ENCODE measurements around the gene SYCP3.
"Not testable (repeated sequence)": the region's sequence is repeated elsewhere in the genome, so short reads cannot be mapped to it uniquely, and the experiment has no call there.

SYCP3 gene

DNA sequence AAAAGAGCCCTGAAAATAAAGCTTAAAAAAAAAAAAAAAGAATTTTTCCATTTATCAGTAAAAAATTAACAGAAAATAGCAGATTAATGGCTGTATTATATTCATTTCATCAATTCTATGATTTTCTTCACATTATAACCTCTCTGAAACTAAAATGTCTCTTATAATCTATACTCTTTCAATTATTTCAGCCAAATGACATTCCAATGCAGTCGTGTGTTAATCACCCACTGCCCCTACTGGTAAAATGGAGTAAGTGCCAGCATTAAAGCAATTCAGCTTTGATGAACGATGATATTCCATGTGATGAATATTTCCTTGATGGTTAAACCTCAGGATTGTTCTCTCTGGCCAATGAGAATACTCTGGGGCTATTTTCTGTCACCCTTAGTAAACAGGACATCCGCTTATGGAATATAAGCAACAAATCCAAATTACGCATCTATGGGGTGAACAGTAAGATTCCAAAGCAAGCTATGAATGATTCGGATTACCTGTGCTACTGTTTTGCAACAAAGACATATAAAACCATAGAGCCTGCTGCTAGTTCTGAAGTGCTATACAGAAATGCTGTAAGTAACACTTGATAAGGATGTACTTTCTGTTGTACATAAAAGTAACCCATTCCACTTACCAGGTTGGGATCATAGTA is 20.3 kb upstream of the SYCP3 start:
- no peak for DNase-seq

DNA sequence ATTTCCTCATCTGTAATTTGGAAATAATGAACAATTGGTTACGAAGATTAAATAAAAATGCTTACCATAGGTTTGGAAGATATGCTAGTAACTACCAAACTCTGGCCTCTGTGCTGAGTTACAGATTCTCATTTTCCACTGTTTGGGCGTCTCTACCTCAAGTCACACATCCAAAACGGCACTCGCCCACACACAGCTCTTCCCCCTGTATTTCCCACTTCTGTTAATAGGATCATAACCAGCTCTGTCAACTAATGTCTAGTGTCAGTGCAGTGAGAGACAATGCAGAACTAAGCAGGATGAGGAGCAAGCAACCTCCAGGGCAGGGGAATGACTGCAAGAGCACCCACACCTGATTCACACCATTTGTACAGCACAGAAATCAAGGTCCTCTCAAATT is 10.9 kb upstream of the SYCP3 start:
- no peak for DNase-seq

DNA sequence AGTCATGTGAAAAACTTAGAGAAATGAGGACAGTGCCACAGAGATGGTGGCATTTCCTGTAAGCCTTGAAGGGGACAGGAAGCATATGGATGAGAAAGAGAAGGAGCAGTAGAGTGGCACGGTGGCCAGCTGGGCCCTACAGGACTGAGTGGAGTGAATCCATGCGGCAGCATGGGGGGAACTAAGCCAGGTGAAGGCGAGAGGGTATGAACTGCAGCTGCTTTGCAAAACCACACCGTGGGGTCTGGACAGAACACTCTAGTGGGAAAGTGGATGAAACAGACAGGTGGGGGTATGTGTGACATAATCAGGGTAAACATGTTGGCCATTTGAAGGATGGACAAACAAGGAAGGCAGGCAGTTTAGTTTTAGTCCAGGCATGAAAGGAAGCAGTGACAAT is 10.4 kb upstream of the SYCP3 start:
- no peak for DNase-seq

DNA sequence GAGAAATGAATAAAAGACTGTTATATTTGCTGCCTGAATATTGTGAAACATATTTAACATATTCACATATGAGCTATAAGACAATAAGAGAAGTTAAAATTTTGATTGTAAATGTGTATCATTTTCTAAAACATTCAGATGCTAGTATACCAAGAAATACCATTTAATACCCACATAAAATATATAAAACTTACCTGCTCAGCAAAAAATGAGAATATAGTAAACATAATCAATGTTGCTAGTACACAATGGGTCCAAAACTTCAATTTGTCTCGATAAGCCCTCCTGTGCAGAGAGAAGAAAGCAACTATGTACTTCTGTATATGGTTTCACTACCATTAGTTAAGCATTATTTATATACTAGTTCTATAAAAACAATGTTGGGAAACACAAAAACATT is 9.6 kb upstream of the SYCP3 start:
- DNase-seq: no peak

DNA sequence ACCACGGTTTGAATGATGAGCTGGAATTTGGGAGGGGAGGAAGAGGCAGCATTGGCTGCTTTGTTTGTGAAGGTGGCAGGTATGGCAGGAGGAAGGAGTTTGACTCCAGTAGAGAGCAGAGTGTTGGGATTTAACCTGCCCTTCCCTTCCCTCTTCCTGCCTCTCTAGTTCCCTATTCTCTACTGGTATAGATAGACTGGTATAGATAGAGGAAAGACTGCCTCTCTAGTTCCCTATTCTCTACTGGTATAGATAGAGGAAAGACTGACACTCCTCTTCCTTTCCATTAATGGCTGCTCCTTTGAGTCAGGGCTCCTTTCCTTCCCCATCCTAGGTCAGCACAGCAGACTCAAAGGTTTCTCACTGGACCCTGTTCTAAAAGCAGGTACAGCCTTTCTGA is 8.4 kb upstream of the SYCP3 start:
- DNase-seq: no peak

DNA sequence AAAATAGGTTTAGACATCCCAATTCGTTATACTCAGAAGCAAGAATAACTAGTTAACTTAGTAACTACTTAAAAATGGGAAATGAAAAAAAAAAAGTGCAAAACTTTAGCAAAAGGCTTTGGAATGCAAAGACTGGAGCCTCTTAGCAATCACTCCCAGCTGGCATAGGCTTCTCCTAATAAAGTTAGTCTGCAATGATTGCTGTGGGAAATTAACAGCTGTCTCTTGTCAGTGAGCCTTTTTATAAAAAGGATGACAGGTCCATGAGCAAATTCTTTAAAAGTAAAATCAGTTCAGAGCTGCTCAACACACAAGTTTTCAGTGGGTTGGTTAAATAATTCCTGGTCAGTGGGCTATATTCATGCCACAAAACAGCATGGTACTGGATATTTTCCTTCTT is 7.4 kb upstream of the SYCP3 start:
- no peak for DNase-seq

DNA sequence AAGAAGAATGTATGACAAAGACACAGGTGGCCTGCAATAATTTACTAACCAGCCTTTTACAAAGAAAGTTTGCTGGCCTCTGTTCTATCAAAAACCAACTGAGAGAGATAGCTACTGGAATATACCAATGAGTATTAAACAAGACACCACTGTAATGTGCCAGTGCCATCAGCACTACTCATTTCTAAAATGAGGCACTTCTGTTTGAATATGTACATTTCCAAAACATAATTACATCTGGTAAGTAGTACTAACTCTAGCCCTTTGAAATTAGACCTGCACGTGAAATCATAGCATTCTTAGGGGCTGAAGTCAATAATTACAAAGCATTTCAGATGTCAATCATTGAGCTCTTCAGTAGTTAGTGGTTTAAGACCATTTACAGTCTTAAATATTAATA is 6.9 kb upstream of the SYCP3 start:
- DNase-seq: no peak

DNA sequence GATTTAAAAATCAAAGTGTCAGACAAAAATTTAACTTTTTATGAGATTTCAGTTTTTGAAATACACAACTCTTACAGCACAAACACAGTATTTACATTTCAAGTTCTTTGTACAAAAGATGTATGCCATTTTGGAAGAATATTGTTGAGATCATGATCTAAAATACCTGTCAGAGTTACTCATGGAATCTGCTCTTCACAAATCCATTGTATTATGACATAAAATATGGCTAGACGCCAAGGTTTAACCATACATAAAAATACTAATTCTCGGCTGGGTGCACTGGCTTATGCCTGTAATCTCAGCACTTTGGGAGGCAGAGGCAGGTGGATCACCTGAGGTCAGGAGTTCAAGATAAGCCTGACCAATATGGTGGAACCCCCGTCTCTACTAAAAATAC is 6.2 kb upstream of the SYCP3 start:
- DNase-seq: no peak

DNA sequence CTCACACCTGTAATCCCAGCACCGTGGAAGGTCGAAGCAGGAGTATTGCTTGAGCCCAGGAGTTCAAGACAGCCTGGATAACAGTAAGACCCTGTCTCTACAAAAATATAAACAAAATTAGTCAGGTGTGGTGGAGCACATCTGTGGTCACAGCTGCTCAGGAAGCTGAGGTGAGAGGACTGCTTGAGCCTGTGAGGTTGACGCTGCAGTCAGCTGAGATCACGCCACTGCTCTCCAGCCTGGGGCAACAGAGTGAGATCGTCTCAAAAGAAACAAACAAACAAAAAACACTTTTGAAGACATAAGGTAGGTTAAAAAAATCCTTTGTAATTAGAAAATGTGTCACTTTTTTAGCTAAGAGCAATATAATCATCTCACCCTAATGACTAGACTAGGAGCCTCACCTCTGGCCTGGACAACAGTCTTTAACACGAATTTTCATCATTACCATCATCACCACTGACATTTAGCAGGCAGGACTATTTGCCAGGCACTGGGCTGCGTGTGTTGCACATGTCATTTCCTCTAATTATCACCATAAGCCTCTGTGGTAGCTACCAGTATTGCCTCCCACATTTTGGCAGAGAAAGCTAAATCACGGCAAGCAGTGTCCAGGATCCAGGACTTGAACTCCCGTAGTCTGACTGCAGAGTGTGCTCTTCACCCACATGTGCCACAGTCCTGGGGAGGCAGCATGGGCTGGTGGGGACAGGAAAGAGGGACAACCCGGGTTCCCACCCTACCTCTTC is 4.6 kb upstream of the SYCP3 start:
- no peak for DNase-seq

DNA sequence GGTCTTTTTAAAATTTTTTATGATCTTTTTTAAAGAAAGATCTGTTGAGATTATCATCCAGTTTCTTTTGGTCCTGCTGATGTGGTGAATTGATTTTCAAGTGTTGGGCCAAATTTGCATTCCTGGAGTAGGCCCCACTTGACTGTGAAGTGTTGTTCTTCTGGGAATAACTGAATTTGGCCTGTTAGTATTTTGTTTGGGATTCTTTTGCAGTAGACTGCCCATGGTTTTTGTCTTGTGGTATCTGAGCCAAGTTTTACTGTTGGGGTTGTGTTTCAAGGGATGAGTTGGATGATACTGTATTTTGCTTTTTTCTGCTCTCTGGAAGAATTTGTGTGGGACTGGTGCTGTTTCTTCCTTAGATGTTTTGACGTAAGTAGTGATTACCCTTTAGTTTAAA is 4.0 kb upstream of the SYCP3 start:
- no peak for DNase-seq

DNA sequence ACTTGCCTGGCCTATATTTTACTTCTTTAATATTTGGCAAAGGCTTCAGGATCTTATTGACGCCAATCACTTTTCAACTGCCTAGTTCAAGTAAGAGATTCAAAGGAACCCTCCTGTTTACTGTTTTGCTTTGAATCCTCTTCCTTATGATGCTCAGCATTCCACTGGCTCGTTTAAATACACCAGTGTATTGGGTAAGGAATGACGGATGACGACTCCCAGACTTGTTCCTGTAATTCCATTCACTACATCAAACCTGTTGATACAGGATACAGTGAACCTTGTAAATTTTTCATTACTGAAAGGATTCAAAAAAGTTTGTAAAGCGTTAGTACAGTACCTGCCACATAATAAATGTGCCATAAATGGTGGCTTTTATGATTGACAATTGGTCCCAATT is 1.7 kb upstream of the SYCP3 start:
- DNase-seq: no peak

DNA sequence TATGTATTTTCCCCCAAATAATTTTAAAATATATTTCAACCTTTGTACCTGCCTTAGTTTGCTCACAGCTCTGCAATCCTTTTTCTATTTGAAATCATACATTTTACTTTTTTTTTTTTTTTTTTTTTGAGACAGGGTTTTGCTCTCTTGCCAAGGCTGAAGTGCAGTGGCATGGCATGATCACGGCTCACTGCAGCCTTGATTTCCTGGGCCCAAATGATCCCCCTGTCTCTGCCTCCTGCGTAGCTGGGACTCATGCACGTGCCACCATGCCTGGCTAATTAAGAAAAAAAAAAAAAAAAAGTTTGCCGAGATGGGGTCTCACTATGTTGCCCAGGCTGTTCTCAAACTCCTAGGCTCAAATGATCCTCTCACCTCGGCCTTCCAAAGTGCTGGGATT is 1.3 kb upstream of the SYCP3 start:
- no peak for DNase-seq

DNA sequence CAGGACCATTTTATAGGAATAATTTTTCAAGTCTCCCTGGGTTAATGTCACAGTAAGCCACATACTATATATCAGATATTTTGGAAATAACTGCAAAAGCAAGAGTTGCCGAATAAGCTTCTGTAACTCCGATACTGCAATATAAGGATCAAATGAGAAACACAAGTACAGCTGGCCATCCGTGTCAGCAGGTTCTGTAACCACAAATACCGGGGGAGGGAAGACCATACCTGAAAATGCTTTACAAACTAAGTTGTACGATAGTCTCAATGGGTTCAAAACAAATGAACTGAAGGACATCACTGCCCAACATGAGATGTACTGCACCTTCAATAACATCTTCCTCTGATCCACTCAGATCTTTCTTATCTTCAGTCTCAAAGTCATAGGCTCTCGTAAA is 1.8 kb downstream of the SYCP3 start:
- no peak for DNase-seq

DNA sequence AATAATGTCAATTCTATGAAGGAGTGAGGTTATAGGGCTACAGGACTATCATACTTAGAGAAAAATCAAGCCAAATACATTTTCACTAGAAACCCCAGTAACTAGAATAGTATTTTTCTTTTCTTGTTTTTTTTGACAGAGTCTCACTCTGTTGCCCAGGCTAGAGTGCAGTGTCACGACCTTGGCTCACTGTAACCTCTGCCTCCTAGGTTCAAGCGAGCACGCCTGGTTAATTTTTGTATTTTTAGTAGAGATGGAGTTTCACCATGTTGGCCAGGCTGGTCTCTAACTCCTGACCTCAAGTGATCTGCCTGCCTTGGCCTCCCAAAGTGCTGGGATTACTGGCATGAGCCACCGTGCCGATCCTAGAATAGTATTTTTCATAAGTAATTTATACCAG is 4.8 kb downstream of the SYCP3 start:
- DNase-seq: not testable (repeated sequence)

DNA sequence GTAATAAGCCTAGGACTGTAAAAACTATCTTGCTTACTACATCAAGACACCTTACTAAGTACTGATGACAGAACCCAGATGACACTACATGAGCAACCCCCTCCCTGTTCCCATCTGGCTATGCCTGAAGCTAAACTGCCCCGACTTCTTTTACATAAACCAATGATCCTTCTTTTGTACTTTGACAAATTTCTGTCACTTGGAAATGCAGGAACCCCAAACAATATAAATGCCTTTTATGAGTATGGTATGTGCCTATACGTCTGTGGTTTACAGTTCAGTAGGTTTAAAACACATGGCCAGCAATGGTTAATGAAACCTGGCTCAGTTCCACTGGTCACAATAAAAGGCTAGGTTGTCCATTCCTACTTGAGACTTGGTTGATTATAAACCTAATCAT is 6.1 kb downstream of the SYCP3 start:
- no peak for DNase-seq

DNA sequence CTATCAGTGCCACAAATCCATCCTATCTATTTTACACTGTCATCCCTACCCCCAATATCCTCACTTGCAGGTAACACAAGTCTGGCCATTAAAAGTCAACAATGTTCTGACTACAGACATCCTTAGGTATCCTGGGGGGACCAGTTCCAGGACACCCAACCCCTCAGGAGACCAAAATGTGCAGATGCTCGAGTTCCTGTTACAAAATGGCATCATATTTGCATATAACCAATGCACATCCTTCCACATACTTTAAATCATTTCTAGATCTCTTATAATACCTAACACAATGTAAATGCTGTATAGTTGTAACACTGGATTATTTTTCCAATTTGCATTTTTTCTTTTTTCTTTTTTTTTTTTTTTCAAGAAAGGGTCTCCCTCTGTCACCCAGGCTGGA is 6.9 kb downstream of the SYCP3 start:
- no peak for DNase-seq

DNA sequence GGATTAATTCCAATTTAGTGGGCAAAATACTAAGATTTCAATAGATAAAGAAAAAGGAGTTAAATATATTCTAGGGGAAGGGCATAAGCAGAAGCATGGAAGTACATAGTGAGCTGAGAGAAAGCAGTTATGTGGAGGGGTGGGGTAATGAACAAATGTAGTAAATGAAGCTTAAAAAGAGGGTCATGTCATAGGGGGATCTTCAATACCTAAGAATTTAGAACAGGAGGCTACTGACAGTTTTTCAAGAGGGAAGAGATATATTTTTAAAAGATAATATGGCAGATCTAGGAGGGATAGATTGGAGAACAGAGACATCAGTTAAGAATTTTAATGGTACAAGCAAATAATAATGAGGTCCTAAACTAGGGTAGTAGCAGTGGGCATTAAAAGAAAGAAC is 9.4 kb downstream of the SYCP3 start:
- no peak for DNase-seq

DNA sequence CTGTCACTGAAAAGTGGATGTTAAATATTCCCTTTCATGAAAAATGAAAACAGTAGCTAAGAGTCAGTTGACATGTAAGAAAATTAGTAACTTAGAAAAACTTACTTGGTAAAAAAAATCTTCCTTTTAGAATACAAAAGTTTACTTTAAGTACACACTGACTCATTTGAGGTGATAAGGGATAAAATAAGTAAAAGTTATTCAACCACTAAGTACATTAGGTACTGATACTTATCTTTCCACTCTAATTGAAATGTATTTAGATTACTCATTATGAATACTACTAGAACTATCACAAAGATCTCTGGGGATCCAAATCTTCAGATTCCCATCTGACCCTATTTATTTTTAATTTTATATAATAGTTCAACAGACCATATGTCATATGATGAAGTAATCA is 12.2 kb downstream of the SYCP3 start:
- no peak for DNase-seq

DNA sequence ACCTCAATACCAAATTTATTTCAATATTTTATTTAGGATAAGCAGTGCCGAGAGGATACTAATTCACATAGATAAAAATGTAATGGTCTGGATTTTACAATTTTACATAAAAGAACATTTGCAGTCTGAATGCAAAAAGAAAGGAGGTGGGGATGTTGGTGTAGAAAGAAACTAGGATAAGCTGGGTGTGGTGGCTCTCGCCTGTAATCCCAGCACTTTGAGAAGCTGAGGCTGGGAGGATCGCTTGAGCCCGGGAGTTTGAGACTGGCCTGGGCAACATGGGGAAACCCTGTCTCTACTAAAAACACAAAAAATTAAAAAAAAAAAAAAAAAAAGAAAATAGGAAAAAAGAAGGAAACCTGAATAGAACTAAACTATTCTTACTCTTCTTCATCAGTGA is 16.9 kb downstream of the SYCP3 start:
- no peak for DNase-seq

DNA sequence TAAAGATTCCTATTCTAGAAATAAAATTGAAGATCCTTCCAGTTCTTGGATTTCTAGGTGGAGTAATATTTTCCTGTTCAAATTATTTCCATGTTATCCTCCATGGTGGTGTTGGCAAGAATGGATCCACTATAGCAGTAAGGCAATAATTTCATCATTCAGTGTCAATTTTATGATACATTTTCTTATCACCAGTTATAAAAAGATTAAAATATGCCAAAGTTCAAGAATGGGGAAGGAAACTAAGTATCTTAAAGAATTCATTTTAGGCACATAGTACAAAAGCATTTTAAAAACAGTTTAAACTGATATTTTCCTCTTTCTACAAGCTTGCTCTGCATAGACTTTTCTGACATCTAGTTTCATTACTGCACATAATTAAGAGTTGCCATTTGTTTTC is 19.1 kb downstream of the SYCP3 start:
- DNase-seq: no peak

DNA sequence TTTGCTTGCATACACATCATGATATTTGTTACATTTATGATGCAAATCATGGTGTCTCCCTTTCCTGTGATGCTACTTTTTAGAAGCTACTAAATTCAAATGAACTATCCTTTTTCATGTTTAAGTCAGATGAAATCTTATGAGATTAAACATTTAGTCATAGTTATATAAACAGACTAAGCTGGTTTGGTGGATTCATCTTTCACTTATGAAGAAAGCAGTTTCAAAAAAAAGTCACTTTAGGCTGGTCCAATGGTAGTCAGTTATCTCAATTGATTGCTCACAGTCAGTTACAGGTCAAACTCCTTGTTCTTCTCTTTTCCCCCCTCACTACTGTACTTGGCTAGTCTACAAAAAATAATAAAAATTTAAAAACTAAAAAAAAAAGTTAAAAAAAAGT is 19.7 kb downstream of the SYCP3 start:
- no peak for DNase-seq

DNA sequence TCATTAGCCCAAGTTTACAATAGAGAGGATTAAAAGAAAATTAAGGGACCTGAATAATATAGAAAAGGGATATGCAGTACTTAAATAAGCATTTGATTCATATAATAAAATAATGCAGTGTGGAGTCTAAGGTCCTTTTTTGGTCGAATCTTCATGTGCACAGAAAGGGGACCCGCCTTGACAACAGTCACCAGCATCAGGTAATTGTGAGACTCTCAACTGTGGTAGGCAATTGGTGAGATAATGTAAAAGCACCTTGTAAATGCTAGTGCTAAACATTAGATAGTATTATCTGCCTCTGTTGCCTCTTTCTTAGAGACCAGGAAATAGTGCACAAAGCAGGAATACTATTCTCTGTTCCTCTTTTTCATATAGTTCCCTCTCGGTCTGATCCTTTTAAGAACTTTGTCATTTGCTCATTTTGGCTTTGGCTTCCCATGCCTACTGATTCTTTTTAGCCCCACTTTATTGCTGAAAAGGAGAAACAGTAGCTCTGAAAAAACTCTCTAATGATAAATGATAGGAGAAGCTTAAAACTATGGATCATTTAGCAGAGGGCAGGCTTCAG is 24.3 kb downstream of the SYCP3 start:
- DNase-seq: no peak

DNA sequence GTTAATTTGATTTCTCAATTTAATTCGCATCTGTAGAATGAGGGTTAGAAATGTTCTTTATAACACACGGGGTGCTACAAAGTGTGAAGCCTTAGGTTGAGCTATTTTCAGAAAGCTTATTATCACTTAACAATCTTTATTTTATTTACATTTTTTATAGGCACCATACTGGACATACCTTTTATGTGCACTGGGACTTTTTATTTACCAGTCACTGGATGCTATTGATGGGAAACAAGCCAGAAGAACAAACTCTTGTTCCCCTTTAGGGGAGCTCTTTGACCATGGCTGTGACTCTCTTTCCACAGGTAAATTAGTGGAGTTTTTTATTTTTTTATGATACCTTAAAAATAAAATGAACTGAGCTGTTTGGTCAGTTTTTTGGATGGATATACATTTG is 25.3 kb downstream of the SYCP3 start:
- no peak for DNase-seq

DNA sequence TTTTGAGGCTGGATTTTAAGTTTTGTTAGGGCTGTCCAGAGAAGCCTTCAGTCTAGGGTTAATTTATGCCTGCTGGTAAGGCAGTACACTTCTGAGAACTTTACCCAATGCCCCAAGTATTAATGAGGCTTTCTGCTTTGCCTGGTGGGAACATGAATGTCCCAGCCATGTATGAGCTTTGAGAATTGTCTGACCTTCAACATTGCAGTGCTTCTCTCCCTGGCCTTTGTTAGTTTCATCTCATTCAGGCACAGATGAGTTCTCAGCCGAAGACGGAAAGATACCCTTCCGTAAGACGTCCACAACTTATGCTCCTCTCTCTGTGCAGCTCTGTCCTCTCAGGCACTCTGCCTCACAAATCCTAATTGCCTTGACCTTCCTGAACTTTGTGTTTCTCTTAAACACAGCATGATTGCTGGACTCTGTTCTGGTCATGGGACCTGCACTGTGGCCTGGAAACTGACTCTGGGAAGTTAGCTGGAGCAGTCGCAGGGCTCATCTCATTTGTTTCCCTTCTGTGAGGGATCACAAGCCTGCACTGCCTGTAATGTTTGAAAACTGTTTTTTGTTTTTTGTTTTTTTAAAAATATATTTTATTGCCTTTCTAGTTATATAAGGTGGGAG is 26.1 kb downstream of the SYCP3 start:
- DNase-seq: no peak
